Fibroblast of lung (primary cell): ENCODE results near the gene SRRM5. TPM values are rescaled to one million over a fixed set of nuclear protein-coding genes. Genes with fewer than 3 reads are reported as not detected.
A peak's percentile ranks its signal among the peaks of the same experiment; 100 is the strongest.

ENCODE experiments used
- DNase-seq, 2 donors: peaks; one replicate each; pipeline versions ENCODE4 v3.0.0 to v3.0.0-alpha.2; 2010; ENCODE audit warnings: low read depth in 2 of 2
- H2AFZ ChIP-seq: 2 replicates; pipeline ENCODE4 v1.5.1; 2012; ENCODE audit warnings: low read length, control low read depth, inconsistent platforms
- H3K27ac ChIP-seq: 2 replicates; pipeline ENCODE4 v1.5.1; 2011; ENCODE audit warnings: low read length, control low read depth; ENCODE audit not compliant: insufficient read depth
- H3K27me3 ChIP-seq: 2 replicates; pipeline ENCODE4 v1.5.1; 2011; ENCODE audit warnings: mild to moderate bottlenecking, low read length; ENCODE audit not compliant: control insufficient read depth, insufficient read depth
- H3K36me3 ChIP-seq: 2 replicates; pipeline ENCODE4 v1.5.1; 2011; ENCODE audit warnings: low read length; ENCODE audit not compliant: control insufficient read depth, insufficient read depth
- H3K4me1 ChIP-seq: 2 replicates; pipeline ENCODE4 v1.5.1; 2011; ENCODE audit warnings: low read length; ENCODE audit not compliant: control insufficient read depth, insufficient read depth; ENCODE audit errors: extremely low read depth
- H3K4me2 ChIP-seq: 2 replicates; pipeline ENCODE4 v1.5.1; 2011; ENCODE audit warnings: low read length, control low read depth; ENCODE audit not compliant: insufficient read depth; ENCODE audit errors: extremely low read depth
- H3K4me3 ChIP-seq, 4 experiments: fragments of 200-600 bp in 1 of 4; sonication (generic) in 1 of 4; replicated peaks in 1 of 4; 2 replicates each; pipeline ENCODE4 v1.5.1; 2011 to 2016; ENCODE audit warnings: low read length in 4 of 4, low read depth in 3 of 4, mild to moderate bottlenecking in 3 of 4, control low read depth in 2 of 4, inconsistent platforms in 1 of 4, mixed read lengths in 1 of 4; ENCODE audit not compliant: insufficient read depth in 1 of 4; ENCODE audit errors: control extremely low read depth in 1 of 4
- H3K79me2 ChIP-seq: 2 replicates; pipeline ENCODE4 v1.5.1; 2012; ENCODE audit warnings: mild to moderate bottlenecking, low read length, inconsistent platforms; ENCODE audit not compliant: control insufficient read depth, insufficient read depth
- H3K9ac ChIP-seq: 2 replicates; pipeline ENCODE4 v1.5.1; 2011; ENCODE audit warnings: mild to moderate bottlenecking, low read length, control low read depth; ENCODE audit not compliant: insufficient read depth
- H3K9me3 ChIP-seq: 2 replicates; pipeline ENCODE4 v1.5.1; 2012; ENCODE audit warnings: low read depth, low read length; ENCODE audit not compliant: control insufficient read depth, insufficient read depth
- H4K20me1 ChIP-seq: 2 replicates; pipeline ENCODE4 v1.5.1; 2011; ENCODE audit warnings: low read length; ENCODE audit not compliant: control insufficient read depth, insufficient read depth; ENCODE audit errors: extremely low read depth
- CTCF ChIP-seq, 2 donors: IDR thresholded peaks in 1 of 2; conservative IDR thresholded peaks in 1 of 2; 1 replicate in 1 of 2; 2 replicates in 1 of 2; pipeline ENCODE4 v1.5.1; 2011 to 2012; ENCODE audit warnings: low read length in 2 of 2, control low read depth in 1 of 2, inconsistent platforms in 1 of 2, low read depth in 1 of 2, mild to moderate bottlenecking in 1 of 2
- EZH2 ChIP-seq: IDR thresholded peaks from 2 replicates; pipeline ENCODE4 v1.5.1; 2012; ENCODE audit warnings: low read length, control low read depth, mild to moderate bottlenecking; ENCODE audit errors: missing control alignments
- polyA plus RNA-seq, 2 donors: library from polyadenylated mRNA; depleted of rRNA in 1 of 2; stranded (reverse) in 1 of 2; unstranded in 1 of 2; fragments of >200 nt; gene quantifications; 2 replicates each; pipeline ENCODE4 v1.2.1, GENCODE V29; 2011 to 2012; ENCODE audit warnings: missing spikeins in 1 of 2
- total RNA-seq: library from RNA; depleted of rRNA; stranded (reverse); fragments of >200 nt; gene quantifications from 2 replicates; pipeline ENCODE4 v1.2.1, GENCODE V29; 2014

SRRM5 gene
- total and polyA plus RNA-seq, 2 donors (not counting 1 experiment from before 2014, with no cell fraction given), result under 0.01 to 0.06 TPM

- no peaks in the 10 kb centered on the region for H3K9me3 ChIP-seq
- H3K4me2 ChIP-seq, result peak within 1 kb of the TSS; percentile 91
- peak within 1 kb of the TSS; percentile 96 for H3K27ac ChIP-seq
- no peaks in the 10 kb centered on the region for H3K4me1 ChIP-seq
- H3K4me3 ChIP-seq, result peak within 1 kb of the TSS; percentile 80 to 99 (median 86)
- TF ChIP-seq CTCF (conservative IDR thresholded peaks at IDR 0.05 in 1 of 2, IDR thresholded peaks at IDR 0.05 in 1 of 2; ENCODE audit: low read depth in 1 of 2, low read length in 2 of 2), result no peak
- no peak for TF ChIP-seq EZH2
- H3K36me3 ChIP-seq, result no peaks in the 10 kb centered on the region
- no peaks in the 10 kb centered on the region for H3K27me3 ChIP-seq
- no peaks in the 10 kb centered on the region for H4K20me1 ChIP-seq
- H2AFZ ChIP-seq, result peak within 1 kb of the TSS; percentile 89
- peak; percentile 98 for DNase-seq
- H3K79me2 ChIP-seq, result peaks cover 6% of the 10 kb centered on the region
- peak within 1 kb of the TSS; percentile 88 for H3K9ac ChIP-seq
Measured at GRCh38 chr19:43575156-43575950, 36.5 kb upstream of the SRRM5 start, which contains the start of the genes PINLYP and XRCC1. Gene PINLYP, plus strand, starts transcription at chr19:43575801. Its CDS starts 1,391 bp downstream, at chr19:43577192. Gene XRCC1, minus strand, starts transcription at chr19:43575527. Its CDS starts 69 bp downstream, at chr19:43575458.

- Histone ChIP-seq H4K20me1 (no peaks in the 10 kb centered on the region), H2AFZ (peak overlapping the region; percentile 65), H3K36me3 (no peaks in the 10 kb centered on the region), H3K9me3 (no peaks in the 10 kb centered on the region), H3K4me3 (peak overlapping the region in 2 of 4 experiments; percentile 34 to 99), H3K4me2 (peak overlapping the region; percentile 7), H3K9ac (peak overlapping the region; percentile 5), H3K4me1 (no peaks in the 10 kb centered on the region), H3K27me3 (no peaks in the 10 kb centered on the region), H3K79me2 (peaks cover 6% of the 10 kb centered on the region), H3K27ac (peak overlapping the region; percentile 76)
- TF ChIP-seq CTCF (conservative IDR thresholded peaks at IDR 0.05 in 1 of 2, IDR thresholded peaks at IDR 0.05 in 1 of 2; ENCODE audit: low read depth in 1 of 2, low read length in 2 of 2) (no peak), EZH2 (no peak)
- DNase-seq, result no peak
Measured at GRCh38 chr19:43575955-43576878, 35.7 kb upstream of the SRRM5 start.

- no peaks in the 10 kb centered on the region for H3K36me3 ChIP-seq
- no peak overlapping the region for H2AFZ ChIP-seq
- TF ChIP-seq CTCF (conservative IDR thresholded peaks at IDR 0.05 in 1 of 2, IDR thresholded peaks at IDR 0.05 in 1 of 2; ENCODE audit: low read depth in 1 of 2, low read length in 2 of 2) (no peak), EZH2 (no peak)
- DNase-seq, result no peak
- no peak overlapping the region for H3K4me3 ChIP-seq
- H3K4me2 ChIP-seq, result no peak overlapping the region
- no peaks in the 10 kb centered on the region for H3K27me3 ChIP-seq
- no peak overlapping the region for H3K9ac ChIP-seq
- no peak overlapping the region for H3K27ac ChIP-seq
- H3K9me3 ChIP-seq, result no peaks in the 10 kb centered on the region
- no peaks in the 10 kb centered on the region for H3K4me1 ChIP-seq
- peaks cover 6% of the 10 kb centered on the region for H3K79me2 ChIP-seq
- H4K20me1 ChIP-seq, result no peaks in the 10 kb centered on the region
Measured at GRCh38 chr19:43578787-43579186, 33.1 kb upstream of the SRRM5 start.
